GM12872 (cell line): ENCODE results near the gene PAPSS2.

ENCODE experiments used
- CTCF ChIP-seq: IDR thresholded peaks from 3 replicates; pipeline ENCODE4 v1.5.1; 2011; ENCODE audit warnings: low read depth, mild to moderate bottlenecking, low read length, moderate library complexity; ENCODE audit not compliant: insufficient read depth

The PAPSS2 gene

DNA sequence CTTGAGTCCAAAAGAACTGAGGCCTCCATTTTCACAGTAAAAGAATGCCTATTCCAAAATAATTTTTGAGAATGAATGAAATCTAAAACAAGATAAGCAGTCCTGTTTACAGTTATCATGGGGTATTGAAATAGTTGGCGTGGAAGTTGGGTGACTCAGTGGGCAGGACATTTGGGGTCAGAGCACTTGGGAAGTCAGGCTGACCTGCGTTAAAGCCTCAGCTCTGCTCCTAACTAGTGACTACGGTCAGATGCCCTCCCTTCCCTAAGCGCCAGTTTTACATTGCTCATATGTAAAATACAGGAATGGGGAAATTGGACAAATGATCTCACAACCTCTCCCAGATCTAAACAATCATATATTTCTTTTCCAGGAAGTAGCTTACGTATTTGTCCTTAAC, 2.3 kb upstream of the PAPSS2 start:
- TF ChIP-seq CTCF, result no peak

- TF ChIP-seq CTCF, result no peak
Observed at GRCh38 chr10:87658321-87658795, 1.3 kb upstream of the PAPSS2 start.

DNA sequence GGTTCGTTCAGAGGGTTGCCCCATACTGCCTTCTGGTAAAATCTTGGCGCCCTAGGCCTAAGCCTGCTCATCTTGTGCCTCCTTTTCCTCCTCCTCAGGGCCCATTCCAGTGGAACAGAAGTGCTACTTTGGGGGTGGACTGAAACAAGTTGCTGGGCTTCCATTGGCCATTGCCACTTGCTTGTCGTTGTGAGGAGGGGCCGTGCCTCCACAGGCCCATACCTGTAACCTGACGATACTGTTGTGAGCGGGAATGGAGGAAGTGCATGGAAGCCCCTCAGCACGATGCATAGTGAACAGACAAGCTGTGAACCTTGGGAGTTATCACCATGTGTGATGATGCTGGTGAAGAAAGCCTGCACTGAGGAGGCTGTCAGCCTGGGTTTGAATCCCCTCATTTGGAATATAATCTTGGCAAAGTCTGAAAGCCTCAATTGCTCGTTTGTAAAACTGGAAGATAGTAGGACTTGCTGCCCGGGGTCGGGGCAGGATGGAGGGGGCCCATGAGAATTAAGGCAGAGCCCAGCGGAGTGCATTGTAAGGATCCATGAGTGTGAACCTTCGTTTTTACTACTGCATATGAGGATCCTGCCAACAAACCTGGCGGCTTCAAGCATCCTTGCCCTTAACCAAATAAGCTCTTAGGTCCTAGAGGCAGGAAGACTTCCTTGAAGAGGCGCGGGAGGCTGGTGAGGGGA, 671 bp upstream of the PAPSS2 start:
- no peak for TF ChIP-seq CTCF

- no peak for TF ChIP-seq CTCF
Observed at GRCh38 chr10:87660484-87661133, 931 bp downstream of the PAPSS2 start.

GRCh38 chr10:87661861-87662785, 2.4 kb downstream of the PAPSS2 start:
- no peak for TF ChIP-seq CTCF

DNA sequence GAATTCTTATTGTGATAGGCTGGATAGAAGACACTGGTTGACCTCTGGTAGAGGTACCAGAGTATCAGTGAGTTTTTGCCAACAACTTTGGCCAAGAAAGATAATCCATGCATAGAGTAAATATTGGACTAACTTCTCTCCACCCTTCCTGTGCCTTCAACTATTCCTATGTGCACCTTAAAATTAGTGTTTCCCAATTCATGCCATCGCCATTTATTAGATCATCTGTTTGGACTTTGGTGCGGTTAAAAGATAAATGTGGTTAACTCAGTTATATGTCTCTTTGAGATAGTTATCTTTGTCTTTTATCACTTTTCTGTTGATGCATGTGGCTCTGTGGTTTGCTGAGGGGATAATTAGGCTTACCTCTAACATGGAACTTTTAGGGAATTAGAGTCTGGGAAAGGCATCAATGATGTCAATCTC, 4.6 kb downstream of the PAPSS2 start:
- TF ChIP-seq CTCF, result no peak

GRCh38 chr10:87667493-87667892, 7.8 kb downstream of the PAPSS2 start:
- no peak for TF ChIP-seq CTCF
